K562 (cell line): Measurements from ENCODE around the gene KRT36. TPM values are rescaled to one million over a fixed set of nuclear protein-coding genes. Genes with fewer than 3 reads are reported as not detected.

Experiments used
- ATF4 ChIP-seq: fragments of 450-650 bp; formaldehyde crosslinking; IDR thresholded peaks from 2 replicates; pipeline ENCODE4 v1.4.0; 2022; ENCODE audit warnings: mild to moderate bottlenecking, moderate library complexity
- BRF1 ChIP-seq: IDR thresholded peaks from 3 replicates; pipeline ENCODE4 v1.6.1; 2011; ENCODE audit warnings: borderline replicate concordance, mild to moderate bottlenecking; ENCODE audit not compliant: insufficient read length; ENCODE audit errors: extremely low read depth
- CBFA2T3 ChIP-seq: fragments of 450-650 bp; IDR thresholded peaks from 2 replicates; pipeline ENCODE4 v1.6.1; 2017
- CEBPG ChIP-seq, 3 experiments: fragments of 200-800 bp in 1 of 3; sonication (Bioruptor generic) in 1 of 3; sonication (generic) in 1 of 3; formaldehyde crosslinking in 1 of 3; IDR thresholded peaks in 2 of 3; conservative IDR thresholded peaks in 1 of 3; 2 replicates each; pipeline versions ENCODE4 v1.6.1 to v1.8.0; 2016 to 2022; ENCODE audit warnings: missing compliant biosample characterization in 2 of 3, missing genetic modification characterization in 2 of 3, mild to moderate bottlenecking in 1 of 3, missing genetic modification reagents in 1 of 3
- CREM ChIP-seq: IDR thresholded peaks from 2 replicates; pipeline ENCODE4 v1.6.1; 2014; ENCODE audit warnings: antibody characterized with exemption, low read depth
- DIDO1 ChIP-seq: fragments of 450-650 bp; IDR thresholded peaks from 2 replicates; pipeline ENCODE4 v1.6.1; 2016; ENCODE audit warnings: low read depth, missing biosample characterization, missing genetic modification characterization
- E2F8 ChIP-seq: fragments of 450-650 bp; IDR thresholded peaks from 2 replicates; pipeline ENCODE4 v1.7.1; 2018; ENCODE audit warnings: mild to moderate bottlenecking, low read depth; ENCODE audit not compliant: partially characterized antibody
- ETV6 ChIP-seq, 3 experiments: fragments of 150-350 bp in 1 of 3; sonication (generic) in 1 of 3; formaldehyde crosslinking in 1 of 3; IDR thresholded peaks; 2 replicates each; pipeline versions ENCODE4 v1.6.1 to v1.8.0; 2014 to 2022; ENCODE audit warnings: borderline replicate concordance in 2 of 3, low read depth in 2 of 3, antibody characterized with exemption in 1 of 3, low read length in 1 of 3, mild to moderate bottlenecking in 1 of 3, missing genetic modification reagents in 1 of 3
- FUS ChIP-seq: fragments of 200-400 bp; formaldehyde crosslinking; optimal IDR thresholded peaks from 2 replicates; pipeline ENCODE3; 2017; ENCODE audit warnings: low read depth, low read length
- GABPB1 ChIP-seq: sonication (generic); formaldehyde crosslinking; IDR thresholded peaks from 2 replicates; pipeline ENCODE4 v1.8.0; 2022; ENCODE audit warnings: mild to moderate bottlenecking, missing genetic modification reagents
- HNRNPH1 ChIP-seq: fragments of 200-400 bp; formaldehyde crosslinking; optimal IDR thresholded peaks from 2 replicates; pipeline ENCODE3; 2017; ENCODE audit warnings: low read depth, mild to moderate bottlenecking, low read length, moderate library complexity
- HNRNPLL ChIP-seq: fragments of 200-400 bp; formaldehyde crosslinking; IDR thresholded peaks from 2 replicates; pipeline ENCODE4 v1.6.1; 2017; ENCODE audit warnings: low read length, low read depth, mild to moderate bottlenecking; ENCODE audit not compliant: poor library complexity, severe bottlenecking
- NFIC ChIP-seq: fragments of 450-650 bp; IDR thresholded peaks from 2 replicates; pipeline ENCODE4 v1.6.1; 2017; ENCODE audit warnings: mild to moderate bottlenecking, inconsistent platforms
- RAD51 ChIP-seq: fragments of 450-650 bp; IDR thresholded peaks from 2 replicates; pipeline ENCODE4 v1.7.1; 2016; ENCODE audit warnings: low read depth, mild to moderate bottlenecking, borderline replicate concordance
- RHOXF2B ChIP-seq: fragments of 250-450 bp; sonication (Bioruptor Pico); conservative IDR thresholded peaks from 2 replicates; pipeline ENCODE4 v1.5.1; 2021
- SIRT6 ChIP-seq: IDR thresholded peaks from one replicate; pipeline ENCODE4 v1.6.1; 2012; ENCODE audit warnings: low read depth, mild to moderate bottlenecking, control low read depth, inconsistent platforms, low read length, moderate library complexity
- SMAD4 ChIP-seq: fragments of 250-450 bp; sonication (Bioruptor Pico); conservative IDR thresholded peaks from 2 replicates; pipeline ENCODE4 v1.8.0; 2021; ENCODE audit warnings: inconsistent platforms, mild to moderate bottlenecking, moderate library complexity
- TRIM28 ChIP-seq: fragments of 450-650 bp; IDR thresholded peaks from 2 replicates; pipeline ENCODE4 v1.6.1; 2017
- ZBED1 ChIP-seq: IDR thresholded peaks from 2 replicates; pipeline ENCODE4 v1.6.1; 2014
- ZKSCAN8 ChIP-seq: fragments of 200-800 bp; sonication (Bioruptor generic); IDR thresholded peaks from 2 replicates; pipeline ENCODE4 v1.6.1; 2016; ENCODE audit warnings: missing genetic modification characterization, missing compliant biosample characterization
- ZNF184 ChIP-seq: sonication (generic); formaldehyde crosslinking; IDR thresholded peaks from 2 replicates; pipeline ENCODE4 v1.5.0; 2020; ENCODE audit warnings: missing genetic modification reagents
- ZNF764 ChIP-seq: fragments of 250-450 bp; sonication (Bioruptor Pico); IDR thresholded peaks from 2 replicates; pipeline ENCODE4 v1.4.0; 2020; ENCODE audit warnings: low read depth, mild to moderate bottlenecking, moderate library complexity
- polyA plus RNA-seq, 8 experiments: library from polyadenylated mRNA; depleted of rRNA in 4 of 8; stranded (reverse) in 5 of 8; unstranded in 3 of 8; fragments of >200 nt; fragmentation: Nextera tagmentation in 2 of 8; fragmentation: Illumina TruSeq in 1 of 8; extraction: Ambion mirVana in 2 of 8; extraction: Trizol in 1 of 8; gene quantifications; 2 replicates each; pipeline versions ENCODE4 v1.2.1 to v1.2.3, GENCODE V29; 2011 to 2014; ENCODE audit warnings: inconsistent platforms in 1 of 8, missing spikeins in 1 of 8
- total RNA-seq, 7 experiments: library from RNA; depleted of rRNA in 6 of 7; stranded (reverse); fragments of >200 nt in 6 of 7; fragmentation: Illumina TruSeq in 2 of 7; extraction: Trizol in 2 of 7; gene quantifications; 2 replicates each; pipeline versions ENCODE4 v1.2.1 to v1.2.3, GENCODE V29; 2011 to 2021; ENCODE audit warnings: low replicate concordance in 1 of 7
- TF ChIP-seq, protein P1 (sequence below): fragments of 450-650 bp; formaldehyde crosslinking; IDR thresholded peaks from 2 replicates; pipeline ENCODE4 v1.4.0; 2020; ENCODE audit warnings: mild to moderate bottlenecking, moderate library complexity

KRT36 gene
- total and polyA plus RNA-seq, 9 of the 15 experiments (the other 6 are each of a cell fraction or from before 2014, with no cell fraction given) = 0.04 TPM; not detected in 8

DNA sequence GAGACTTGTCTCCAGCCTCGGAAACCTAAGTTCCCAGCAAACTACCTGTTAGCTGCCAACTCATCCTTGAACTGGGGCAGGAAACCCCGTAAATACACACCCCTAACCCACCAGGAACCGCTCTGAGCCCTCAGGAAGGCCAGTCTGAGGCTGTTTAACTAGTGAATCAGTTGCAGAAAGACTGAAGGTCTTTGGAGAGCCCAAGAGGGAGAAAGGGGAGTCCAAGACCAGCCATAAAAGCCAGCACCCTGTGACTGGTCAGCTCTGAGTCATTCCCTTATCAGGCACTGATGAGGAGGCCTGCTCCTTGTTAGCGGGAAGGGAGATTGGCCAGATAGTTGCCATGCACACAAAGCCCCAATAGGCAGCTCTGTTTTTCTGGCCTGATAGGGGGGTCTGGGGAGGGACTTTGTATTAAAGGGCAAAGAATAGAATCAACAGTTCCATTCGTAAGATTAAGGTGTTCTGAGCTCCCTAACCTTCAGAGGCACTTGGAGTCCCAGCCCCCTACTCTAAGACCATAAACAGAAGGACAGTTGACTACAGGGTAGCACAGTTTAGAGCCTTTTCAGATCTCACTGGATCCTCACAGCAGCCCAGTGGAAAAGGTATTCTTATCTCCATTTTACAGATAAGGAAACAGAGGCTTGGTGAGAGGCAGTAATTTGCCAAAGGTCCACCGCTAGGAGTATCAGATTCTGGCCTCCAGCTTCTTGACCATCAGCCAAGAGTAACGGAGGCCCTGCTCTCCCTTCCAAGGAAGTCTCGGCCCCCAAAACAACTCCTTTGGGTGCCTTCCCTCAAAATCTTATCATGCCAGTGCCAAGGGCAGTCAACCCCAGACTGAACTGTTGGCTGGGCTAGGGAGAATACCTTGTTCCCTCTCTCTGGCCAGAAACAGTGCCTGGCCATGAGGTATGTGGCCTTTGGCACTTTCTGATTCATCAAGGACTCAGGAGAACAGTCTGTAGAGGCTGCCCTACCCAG is 40.6 kb upstream of the KRT36 start (continued):
- TF ChIP-seq HNRNPH1 (no peak), NFIC (peak; percentile 57), CBFA2T3 (peak; percentile 76), ZKSCAN8 (CRISPR knock-in tag) (no peak), CEBPG (CRISPR knock-in tag; IDR thresholded peaks at IDR 0.05) (no peak), CEBPG (tag; conservative IDR thresholded peaks at IDR 0.05 in 1 of 2, IDR thresholded peaks at IDR 0.05 in 1 of 2) (no peak), CREM (peak; percentile 86), DIDO1 (tag) (no peak), RHOXF2B (no peak), SMAD4 (peak; percentile 15), GABPB1 (no peak), FUS (no peak), BRF1 (no peak), HNRNPLL (no peak), ATF4 (CRISPR knock-in tag) (no peak), ZNF184 (no peak), ETV6 (IDR thresholded peaks at IDR 0.05; ENCODE audit: borderline replicate concordance in 1 of 2, low read depth in 2 of 2, low read length in 1 of 2) (no peak), ETV6 (CRISPR knock-in tag; IDR thresholded peaks at IDR 0.05; ENCODE audit: borderline replicate concordance) (no peak), RAD51 (no peak; the same call in 1 of the 2 replicates), SIRT6 (no peak), TRIM28 (no peak; the same call in 1 of the 2 replicates), ZNF764 (no peak), ZBED1 (no peak), E2F8 (peak; percentile 92)
- TF ChIP-seq, protein P1, sequence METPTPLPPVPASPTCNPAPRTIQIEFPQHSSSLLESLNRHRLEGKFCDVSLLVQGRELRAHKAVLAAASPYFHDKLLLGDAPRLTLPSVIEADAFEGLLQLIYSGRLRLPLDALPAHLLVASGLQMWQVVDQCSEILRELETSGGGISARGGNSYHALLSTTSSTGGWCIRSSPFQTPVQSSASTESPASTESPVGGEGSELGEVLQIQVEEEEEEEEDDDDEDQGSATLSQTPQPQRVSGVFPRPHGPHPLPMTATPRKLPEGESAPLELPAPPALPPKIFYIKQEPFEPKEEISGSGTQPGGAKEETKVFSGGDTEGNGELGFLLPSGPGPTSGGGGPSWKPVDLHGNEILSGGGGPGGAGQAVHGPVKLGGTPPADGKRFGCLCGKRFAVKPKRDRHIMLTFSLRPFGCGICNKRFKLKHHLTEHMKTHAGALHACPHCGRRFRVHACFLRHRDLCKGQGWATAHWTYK (CRISPR knock-in tag) = no peak
